Measurements from ENCODE around the gene PHLDA3. TPM values are rescaled to one million over a fixed set of nuclear protein-coding genes. Genes with fewer than 3 reads are reported as not detected.

The PHLDA3 gene
- total and polyA plus RNA-seq, 3 experiments from 2014 or later: 1.0 to 22.7 (median 18.6) TPM

- H3K27ac Mint-ChIP-seq: no peak overlapping the region
- no peak for DNase-seq
- peaks cover 0 to 2% of the 10 kb centered on the region in 2 donors for H3K27me3 Mint-ChIP-seq
- Histone ChIP-seq H3K27ac (ENCODE audit: low read depth, low read length) (no peak overlapping the region), H3K9me3 (ENCODE audit: low read length) (no peaks in the 10 kb centered on the region), H3K4me3 (ENCODE audit: low read length) (no peak overlapping the region), H3K4me1 (ENCODE audit: insufficient read depth, low read length) (peaks cover 17% of the 10 kb centered on the region), H3K36me3 (ENCODE audit: insufficient read depth, low read length) (no peaks in the 10 kb centered on the region), H3K27me3 (ENCODE audit: insufficient read depth, low read length, poor library complexity, severe bottlenecking) (no peaks in the 10 kb centered on the region)
- no peaks in the 10 kb centered on the region for H3K9me3 Mint-ChIP-seq
- CTCF ChIA-PET: interaction anchor here (6.1 to 19.3 kb wide), 2 partner anchors 11 to 19 kb away, joined by 47 to 406 read pairs; no protein-coding TSS in a partner anchor
- H3K4me1 Mint-ChIP-seq: peaks cover 24 to 37% (median 36%) of the 10 kb centered on the region in 3 donors
- H3K4me3 Mint-ChIP-seq: no peak overlapping the region
- POLR2A ChIA-PET: no interaction called here
- peaks cover 0 to 11% (median 0%) of the 10 kb centered on the region in 3 donors for H3K36me3 Mint-ChIP-seq
Observed at GRCh38 chr1:201501812-201502510, 33.0 kb upstream of the PHLDA3 start.

- Histone ChIP-seq H3K27ac (ENCODE audit: low read depth, low read length) (no peak overlapping the region), H3K36me3 (ENCODE audit: insufficient read depth, low read length) (no peaks in the 10 kb centered on the region), H3K4me3 (ENCODE audit: low read length) (no peak overlapping the region), H3K27me3 (ENCODE audit: insufficient read depth, low read length, poor library complexity, severe bottlenecking) (no peaks in the 10 kb centered on the region), H3K4me1 (ENCODE audit: insufficient read depth, low read length) (peaks cover 14% of the 10 kb centered on the region), H3K9me3 (ENCODE audit: low read length) (no peaks in the 10 kb centered on the region)
- Mint-ChIP-seq H3K9me3 (no peaks in the 10 kb centered on the region), H3K27me3 (peaks cover 0 to 2% of the 10 kb centered on the region in 2 donors), H3K36me3 (peaks cover 0 to 16% (median 0%) of the 10 kb centered on the region in 3 donors), H3K4me3 (no peak overlapping the region), H3K4me1 (peaks cover 20 to 36% (median 31%) of the 10 kb centered on the region in 3 donors), H3K27ac (no peak overlapping the region)
- POLR2A ChIA-PET: no interaction called here
- no peak for DNase-seq
- CTCF ChIA-PET: interaction anchor here (6.1 to 19.3 kb wide), 2 partner anchors 12 to 19 kb away, joined by 47 to 406 read pairs; no protein-coding TSS in a partner anchor
Observed at GRCh38 chr1:201501144-201501543, 32.2 kb upstream of the PHLDA3 start.

GRCh38 chr1:201500670-201501120 lies 31.7 kb upstream of the PHLDA3 start:
- Mint-ChIP-seq H3K36me3 (peaks cover 0 to 20% (median 0%) of the 10 kb centered on the region in 3 donors), H3K4me3 (no peak overlapping the region), H3K27me3 (peaks cover 0 to 2% of the 10 kb centered on the region in 2 donors), H3K27ac (peak overlapping the region in 1 of 8 donors; percentile 17), H3K4me1 (peaks cover 15 to 33% (median 27%) of the 10 kb centered on the region in 3 donors), H3K9me3 (no peaks in the 10 kb centered on the region)
- no peak for DNase-seq
- Histone ChIP-seq H3K4me3 (ENCODE audit: low read length) (no peak overlapping the region), H3K9me3 (ENCODE audit: low read length) (no peaks in the 10 kb centered on the region), H3K27me3 (ENCODE audit: insufficient read depth, low read length, poor library complexity, severe bottlenecking) (no peaks in the 10 kb centered on the region), H3K4me1 (ENCODE audit: insufficient read depth, low read length) (peaks cover 9% of the 10 kb centered on the region), H3K36me3 (ENCODE audit: insufficient read depth, low read length) (peaks cover 3% of the 10 kb centered on the region), H3K27ac (ENCODE audit: low read depth, low read length) (no peak overlapping the region)
- ChIA-PET CTCF (interaction anchor here (6.1 to 19.3 kb wide), 2 partner anchors 12 to 18 kb away, joined by 47 to 406 read pairs; no protein-coding TSS in a partner anchor), POLR2A (no interaction called here)

DNA sequence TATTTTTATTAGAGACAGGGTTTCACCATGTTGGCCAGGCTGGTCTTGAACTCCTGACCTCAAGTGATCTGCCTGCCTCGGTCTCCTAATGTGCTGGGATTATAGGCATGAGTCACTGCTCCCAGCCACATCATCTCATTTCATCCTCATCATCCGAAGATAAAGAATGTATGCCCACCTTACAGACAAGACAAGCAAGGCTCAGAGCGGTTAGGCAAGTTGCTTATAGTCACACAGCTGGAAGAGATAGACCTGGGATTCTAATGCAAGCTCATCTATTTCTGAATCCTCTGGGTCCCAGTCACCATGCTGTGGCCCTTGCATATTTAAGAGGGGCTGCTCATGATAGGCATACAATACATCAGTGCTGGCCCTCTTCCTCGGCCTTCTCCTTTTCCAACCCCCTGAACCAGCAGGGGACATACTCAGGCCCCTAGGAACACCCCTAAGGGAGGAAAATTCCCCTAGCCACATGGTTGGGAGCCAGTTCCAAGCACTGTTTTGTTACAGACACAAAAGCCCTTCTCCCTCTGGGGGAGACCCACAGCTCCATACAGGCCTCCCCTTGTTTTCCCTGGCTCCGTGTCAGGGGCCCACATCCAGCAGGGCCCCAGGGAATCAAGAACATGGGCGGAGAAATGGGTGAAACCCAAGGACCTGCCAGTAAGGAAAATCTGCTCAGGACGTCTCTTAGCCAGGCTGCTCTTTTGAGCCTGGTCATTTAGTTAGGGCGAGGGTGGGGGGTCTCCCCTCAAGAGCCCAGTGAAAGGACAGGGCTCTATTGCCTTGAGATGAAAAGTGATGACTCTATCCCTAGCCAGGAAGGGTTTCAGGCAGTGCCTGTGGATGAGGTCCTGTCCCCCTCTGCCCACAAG lies 31.0 kb upstream of the PHLDA3 start:
- peaks cover 3% of the 10 kb centered on the region for H3K4me1 ChIP-seq (ENCODE audit: insufficient read depth, low read length)
- H3K27ac ChIP-seq (ENCODE audit: low read depth, low read length): no peak overlapping the region
- Mint-ChIP-seq H3K27ac (peak overlapping the region in 1 of 8 donors; percentile 17), H3K4me1 (peaks cover 8 to 27% (median 20%) of the 10 kb centered on the region in 3 donors), H3K9me3 (no peaks in the 10 kb centered on the region), H3K27me3 (peaks cover 0 to 2% of the 10 kb centered on the region in 2 donors), H3K4me3 (no peak overlapping the region), H3K36me3 (peaks cover 0 to 26% (median 0%) of the 10 kb centered on the region in 3 donors)
- no peak for DNase-seq
- no peaks in the 10 kb centered on the region for H3K9me3 ChIP-seq (ENCODE audit: low read length)
- ChIA-PET POLR2A (no interaction called here), CTCF (interaction anchor here (6.1 to 19.3 kb wide), 2 partner anchors 13 to 18 kb away, joined by 47 to 406 read pairs; no protein-coding TSS in a partner anchor)
- H3K4me3 ChIP-seq (ENCODE audit: low read length): no peak overlapping the region
- H3K36me3 ChIP-seq (ENCODE audit: insufficient read depth, low read length): peaks cover 6% of the 10 kb centered on the region
- no peaks in the 10 kb centered on the region for H3K27me3 ChIP-seq (ENCODE audit: insufficient read depth, low read length, poor library complexity, severe bottlenecking)

DNA sequence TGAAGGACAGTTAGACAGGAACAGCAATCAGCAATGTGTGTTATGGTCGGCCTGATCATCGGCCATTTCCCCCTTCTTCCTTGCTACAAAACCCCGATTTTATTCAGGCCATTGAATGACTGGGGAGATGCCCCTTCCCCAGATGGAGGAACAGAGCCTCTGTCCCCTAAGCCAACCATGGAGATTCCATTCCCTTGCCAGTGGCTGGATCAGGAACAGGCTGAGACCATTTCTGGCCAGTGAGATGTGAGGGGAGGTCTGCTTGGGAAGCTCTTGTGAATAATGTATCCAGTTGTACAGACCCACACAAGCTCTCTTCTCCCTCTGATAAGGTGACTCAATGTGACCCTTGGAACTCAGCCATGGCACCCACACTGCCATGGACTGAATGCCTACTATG lies 30.2 kb upstream of the PHLDA3 start:
- no peak overlapping the region for H3K27ac ChIP-seq (ENCODE audit: low read depth, low read length)
- Mint-ChIP-seq H3K36me3 (peaks cover 0 to 34% (median 3%) of the 10 kb centered on the region in 3 donors), H3K9me3 (no peaks in the 10 kb centered on the region), H3K4me3 (no peak overlapping the region), H3K4me1 (peaks cover 7 to 25% (median 15%) of the 10 kb centered on the region in 3 donors), H3K27ac (peak overlapping the region in 1 of 8 donors; percentile 4), H3K27me3 (peaks cover 0 to 2% of the 10 kb centered on the region in 2 donors)
- ChIA-PET CTCF (interaction anchor here (1.7 to 6.1 kb wide), 2 partner anchors 14 kb away, joined by 12 to 47 read pairs; no protein-coding TSS in a partner anchor), POLR2A (no interaction called here)
- no peaks in the 10 kb centered on the region for H3K4me1 ChIP-seq (ENCODE audit: insufficient read depth, low read length)
- no peaks in the 10 kb centered on the region for H3K27me3 ChIP-seq (ENCODE audit: insufficient read depth, low read length, poor library complexity, severe bottlenecking)
- H3K4me3 ChIP-seq (ENCODE audit: low read length): no peak overlapping the region
- H3K9me3 ChIP-seq (ENCODE audit: low read length): no peaks in the 10 kb centered on the region
- no peak for DNase-seq
- H3K36me3 ChIP-seq (ENCODE audit: insufficient read depth, low read length): peaks cover 6% of the 10 kb centered on the region

DNA sequence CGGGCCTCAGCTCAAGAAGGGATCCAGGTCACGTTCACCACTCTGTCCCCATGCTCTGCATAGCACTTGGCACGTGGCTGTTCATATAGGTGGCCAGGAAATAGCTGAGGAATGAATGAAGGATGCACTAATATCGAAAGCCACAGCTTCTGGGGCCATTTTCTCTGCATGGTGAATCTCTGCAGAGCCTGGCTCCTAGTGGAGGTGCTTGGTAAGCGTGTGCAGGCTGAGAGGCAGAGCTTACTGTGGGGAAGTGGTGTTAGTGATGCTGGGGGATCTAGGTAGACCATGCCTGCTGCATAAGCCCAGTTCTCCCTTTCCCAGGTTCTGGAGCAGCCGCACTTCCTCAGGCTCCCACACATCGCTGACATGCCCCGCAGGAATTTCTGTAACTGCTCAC lies 29.6 kb upstream of the PHLDA3 start:
- no peak overlapping the region for H3K27ac Mint-ChIP-seq
- Histone ChIP-seq H3K27ac (ENCODE audit: low read depth, low read length) (no peak overlapping the region), H3K36me3 (ENCODE audit: insufficient read depth, low read length) (peaks cover 6% of the 10 kb centered on the region), H3K27me3 (ENCODE audit: insufficient read depth, low read length, poor library complexity, severe bottlenecking) (no peaks in the 10 kb centered on the region), H3K9me3 (ENCODE audit: low read length) (no peaks in the 10 kb centered on the region), H3K4me3 (ENCODE audit: low read length) (no peak overlapping the region), H3K4me1 (ENCODE audit: insufficient read depth, low read length) (no peaks in the 10 kb centered on the region)
- H3K4me3 Mint-ChIP-seq: no peak overlapping the region
- no peak for DNase-seq
- POLR2A ChIA-PET: no interaction called here
- CTCF ChIA-PET: interaction anchor here (1.0 to 1.7 kb wide), 2 partner anchors 12 to 14 kb away, joined by 4 to 12 read pairs; no protein-coding TSS in a partner anchor
- H3K27me3 Mint-ChIP-seq: peaks cover 0 to 2% of the 10 kb centered on the region in 2 donors
- H3K4me1 Mint-ChIP-seq: peaks cover 4 to 22% (median 10%) of the 10 kb centered on the region in 3 donors
- no peaks in the 10 kb centered on the region for H3K9me3 Mint-ChIP-seq
- peaks cover 0 to 40% (median 3%) of the 10 kb centered on the region in 3 donors for H3K36me3 Mint-ChIP-seq

DNA sequence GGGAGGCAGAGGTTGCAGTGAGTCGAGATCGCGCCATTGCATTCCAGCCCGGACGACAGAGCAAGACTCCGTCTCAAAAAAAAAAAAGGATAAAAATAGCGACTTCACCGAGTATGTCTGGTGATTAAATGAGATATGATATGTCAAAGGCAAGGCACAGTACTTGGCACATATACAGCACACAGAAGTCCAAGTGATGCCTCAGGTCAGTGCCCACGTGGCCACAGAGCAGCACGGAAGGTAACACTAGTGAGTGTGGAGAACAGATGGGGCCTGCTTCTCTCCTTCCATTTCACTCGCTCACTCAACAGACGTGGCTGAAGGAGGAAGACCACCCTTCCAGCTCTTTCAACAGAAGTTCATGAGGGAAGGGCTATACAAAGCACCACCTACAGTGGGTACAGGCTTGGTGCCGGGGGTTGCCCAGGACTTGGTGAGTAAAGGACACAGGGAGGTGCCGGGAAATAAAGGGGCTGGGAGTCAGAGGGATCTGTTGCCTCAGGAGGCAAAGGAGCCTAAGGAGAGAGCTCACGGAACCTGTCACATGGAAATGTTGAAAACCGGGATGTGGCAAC lies 29.0 kb upstream of the PHLDA3 start:
- Histone ChIP-seq H3K4me1 (ENCODE audit: insufficient read depth, low read length) (no peaks in the 10 kb centered on the region), H3K27me3 (ENCODE audit: insufficient read depth, low read length, poor library complexity, severe bottlenecking) (no peaks in the 10 kb centered on the region), H3K36me3 (ENCODE audit: insufficient read depth, low read length) (peaks cover 6% of the 10 kb centered on the region), H3K4me3 (ENCODE audit: low read length) (no peak overlapping the region), H3K27ac (ENCODE audit: low read depth, low read length) (no peak overlapping the region), H3K9me3 (ENCODE audit: low read length) (no peaks in the 10 kb centered on the region)
- peaks cover 0 to 17% (median 4%) of the 10 kb centered on the region in 3 donors for H3K4me1 Mint-ChIP-seq
- H3K27ac Mint-ChIP-seq: peak overlapping the region in 1 of 8 donors; percentile 85
- peaks cover 0 to 2% of the 10 kb centered on the region in 2 donors for H3K27me3 Mint-ChIP-seq
- no peaks in the 10 kb centered on the region for H3K9me3 Mint-ChIP-seq
- peaks cover 3 to 44% (median 4%) of the 10 kb centered on the region in 3 donors for H3K36me3 Mint-ChIP-seq
- DNase-seq: no peak
- no peak overlapping the region for H3K4me3 Mint-ChIP-seq
- POLR2A ChIA-PET: no interaction called here
- CTCF ChIA-PET: interaction anchor here (1.0 to 3.1 kb wide), 3 partner anchors 13 to 16 kb away, joined by 4 to 13 read pairs (median 12); no protein-coding TSS in a partner anchor

Data from CD8-positive, alpha-beta memory T cell (primary cell).